Spleen (tissue), 11 donors: ENCODE results near the gene RPL32. TPM values are rescaled to one million over a fixed set of nuclear protein-coding genes. Genes with fewer than 3 reads are reported as not detected.
A peak's percentile ranks its signal among the peaks of the same experiment; 100 is the strongest.

Source experiments
- DNase-seq: peaks from one replicate; pipeline ENCODE4 v3.0.0-alpha.2; 2020
- H3K27ac ChIP-seq, 8 donors: fragments of 200-600 bp; sonication (generic) in 7 of 8; 1 replicate in 4 of 8; 2 replicates in 4 of 8; pipeline versions ENCODE4 v1.5.0 to v1.8.0; 2016 to 2021; ENCODE audit warnings: inconsistent platforms in 4 of 8, mild to moderate bottlenecking in 4 of 8, moderate library complexity in 1 of 8
- H3K27me3 ChIP-seq, 7 donors: fragments of 200-600 bp; sonication (generic) in 6 of 7; replicated peaks in 1 of 7; 1 replicate in 4 of 7; 2 replicates in 3 of 7; pipeline versions ENCODE4 v1.5.0 to v1.8.0; 2016 to 2021; ENCODE audit warnings: inconsistent platforms in 3 of 7, mild to moderate bottlenecking in 1 of 7
- H3K36me3 ChIP-seq, 6 donors: fragments of 200-600 bp; sonication (generic) in 5 of 6; 1 replicate in 4 of 6; 2 replicates in 2 of 6; pipeline versions ENCODE4 v1.5.0 to v1.8.0; 2016 to 2021; ENCODE audit warnings: inconsistent platforms in 2 of 6
- H3K4me1 ChIP-seq, 6 donors: fragments of 200-600 bp; sonication (generic) in 5 of 6; 1 replicate in 3 of 6; 2 replicates in 3 of 6; pipeline versions ENCODE4 v1.5.0 to v1.8.0; 2016 to 2021; ENCODE audit warnings: inconsistent platforms in 3 of 6
- H3K4me3 ChIP-seq, 8 donors: fragments of 200-600 bp; sonication (generic) in 7 of 8; 1 replicate in 4 of 8; 2 replicates in 4 of 8; pipeline versions ENCODE4 v1.5.0 to v1.8.0; 2016 to 2021; ENCODE audit warnings: inconsistent platforms in 4 of 8, mild to moderate bottlenecking in 4 of 8, moderate library complexity in 2 of 8
- H3K9me3 ChIP-seq, 8 donors: fragments of 200-600 bp; sonication (generic) in 7 of 8; 1 replicate in 4 of 8; 2 replicates in 4 of 8; pipeline versions ENCODE4 v1.5.0 to v1.8.0; 2016 to 2021; ENCODE audit warnings: inconsistent platforms in 4 of 8
- CTCF ChIP-seq, 11 experiments: fragments of 200-600 bp in 7 of 11; fragments of 450-650 bp in 4 of 11; sonication (generic) in 4 of 11; IDR thresholded peaks in 8 of 11; conservative IDR thresholded peaks in 3 of 11; 1 replicate in 7 of 11; 2 replicates in 4 of 11; pipeline versions ENCODE4 v1.4.0 to v1.8.0; 2016 to 2021; ENCODE audit warnings: antibody characterized with exemption in 11 of 11, inconsistent platforms in 4 of 11, mild to moderate bottlenecking in 1 of 11
- POLR2A ChIP-seq, 3 donors: fragments of 450-650 bp; IDR thresholded peaks; one replicate each; pipeline ENCODE4 v1.5.1; 2017; ENCODE audit warnings: antibody characterized with exemption in 3 of 3, mild to moderate bottlenecking in 1 of 3
- POLR2AphosphoS5 ChIP-seq, 3 donors: sonication (generic); formaldehyde crosslinking; IDR thresholded peaks; one replicate each; pipeline ENCODE4 v1.5.1; 2017; ENCODE audit warnings: antibody characterized with exemption in 3 of 3
- WGBS, 5 donors: extraction: QIAGEN DNeasy Blood & Tissue Kit in 3 of 5; methylation state at CpG; one replicate each; pipeline versions ENCODE4 v1.1.5 to v1.1.7; 2013 to 2018; 5-methylcytosine and 5-hydroxymethylcytosine counted together
- intact Hi-C: fragments of 100-400 bp; cut with DNase I; formaldehyde crosslinking; loops from one replicate; pipeline ENCODE4 v1.15.0; 2023; ENCODE audit warnings: low total_unique reads
- polyA plus RNA-seq, 3 donors: library from polyadenylated mRNA; stranded (reverse); fragments of 200-250 nt; gene quantifications; one replicate each; pipeline ENCODE4 v1.2.1, GENCODE V29; 2013
- total RNA-seq, 7 donors: library from RNA; depleted of rRNA in 3 of 7; stranded (reverse); fragments of >200 nt in 3 of 7; fragmentation: NEBNext Ultra II Directional in 4 of 7; extraction: Animal tissue kit (Norgen Biotek cat#: 25700) in 4 of 7; gene quantifications; one replicate each; pipeline versions ENCODE4 v1.1.0 to v1.2.1, GENCODE V29; 2016 to 2021
- donor health status: healthy with polysubstance abuse.
- donor health status: DM: no; HTN: no; CAD: no; lungs with moderate emphysema.
- donor health status: DM: no; HTN: no; CAD: no.
- donor health status: Bipolar disorder and iron deficiency.
- donor health status: healthy.
- donor health status: DM: no; HTN: no; CAD: no.
- donor health status: DM: yes; HTN: yes; CAD: no.

RPL32 gene
- total and polyA plus RNA-seq, 10 donors, result 911 to 6,164 (median 1,572) TPM

- H3K4me3 ChIP-seq, result peak overlapping the region in 6 of 8 donors; percentile 47 to 77 (median 56)
- WGBS, 5 donors, result 37 to 59% (median 40%) methylated on average over 14 to 17 of the region's 17 CpGs
- intact Hi-C loops, result no loop called here
- H3K27me3 ChIP-seq, result peaks cover 0 to 19% (median 8%) of the 10 kb centered on the region in 7 donors
- TF ChIP-seq CTCF (IDR thresholded peaks at IDR 0.05 in 8 of 11, conservative IDR thresholded peaks at IDR 0.05 in 3 of 11) (no peak), POLR2A (IDR thresholded peaks at IDR 0.05) (no peak), POLR2AphosphoS5 (IDR thresholded peaks at IDR 0.05) (no peak)
- peak overlapping the region in 5 of 8 donors; percentile 33 to 79 (median 69) for H3K27ac ChIP-seq
- no peaks in the 10 kb centered on the region for H3K9me3 ChIP-seq
- DNase-seq, result no peak
- H3K36me3 ChIP-seq, result no peaks in the 10 kb centered on the region
- peaks cover 0 to 31% (median 26%) of the 10 kb centered on the region in 6 donors for H3K4me1 ChIP-seq
Observed at GRCh38 chr3:12797124-12797891, 44.1 kb downstream of the RPL32 start.

- peak; percentile 80 for DNase-seq
- Histone ChIP-seq H3K4me3 (peak within 1 kb of the TSS; percentile 37 to 77 (median 51)), H3K9me3 (no peaks in the 10 kb centered on the region), H3K4me1 (peaks cover 0 to 31% (median 26%) of the 10 kb centered on the region in 6 donors), H3K36me3 (no peaks in the 10 kb centered on the region), H3K27me3 (peaks cover 0 to 19% (median 8%) of the 10 kb centered on the region in 7 donors), H3K27ac (peak within 1 kb of the TSS; percentile 35 to 79 (median 68))
- intact Hi-C loops, result no loop called here
- TF ChIP-seq CTCF (IDR thresholded peaks at IDR 0.05 in 8 of 11, conservative IDR thresholded peaks at IDR 0.05 in 3 of 11), result no peak
- peak in 2 of 3 donors; percentile 59 to 66 for TF ChIP-seq POLR2AphosphoS5 (IDR thresholded peaks at IDR 0.05)
- TF ChIP-seq POLR2A (IDR thresholded peaks at IDR 0.05), result no peak
- 7 to 12% (median 8%) methylated on average over 32 to 61 of the region's 61 CpGs for WGBS, 5 donors
Observed at GRCh38 chr3:12796171-12797123, 44.9 kb downstream of the RPL32 start, which contains the start of gene CAND2. Gene CAND2 (plus strand): TSS chr3:12796680. CDS start chr3:12796721, 41 bp downstream.

- peaks cover 0 to 19% (median 8%) of the 10 kb centered on the region in 7 donors for H3K27me3 ChIP-seq
- DNase-seq, result peak; percentile 14
- no peaks in the 10 kb centered on the region for H3K36me3 ChIP-seq
- intact Hi-C loops, result no loop called here
- H3K9me3 ChIP-seq, result no peaks in the 10 kb centered on the region
- no peak overlapping the region for H3K4me3 ChIP-seq
- TF ChIP-seq POLR2AphosphoS5 (IDR thresholded peaks at IDR 0.05) (no peak), POLR2A (IDR thresholded peaks at IDR 0.05) (no peak), CTCF (IDR thresholded peaks at IDR 0.05 in 8 of 11, conservative IDR thresholded peaks at IDR 0.05 in 3 of 11) (no peak)
- no peak overlapping the region for H3K27ac ChIP-seq
- peaks cover 0 to 31% (median 26%) of the 10 kb centered on the region in 6 donors for H3K4me1 ChIP-seq
- WGBS, 5 donors, result 76 to 92% (median 86%) methylated on average over 5 of the region's 5 CpGs
Observed at GRCh38 chr3:12793701-12794100, 47.7 kb downstream of the RPL32 start.
